NCI-H69 (cell line): ENCODE results near the gene KAZN.
A peak's percentile ranks its signal among the peaks of the same experiment; 100 is the strongest.

Source experiments
- DNase-seq: peaks from one replicate; lab custom pipeline; 2025; lab: John Stamatoyannopoulos, UW

The KAZN gene

GRCh38 chr1:15063783-15064182 lies 465.3 kb downstream of the KAZN start:
- DNase-seq, result no peak

- DNase-seq, result no peak
Measured at GRCh38 chr1:15064217-15064929, 465.9 kb downstream of the KAZN start.

GRCh38 chr1:15065291-15065690 lies 466.8 kb downstream of the KAZN start:
- DNase-seq, result no peak

- DNase-seq, result no peak
Measured at GRCh38 chr1:15065736-15066135, 467.3 kb downstream of the KAZN start.

- no peak for DNase-seq
Measured at GRCh38 chr1:15066191-15066590, 467.7 kb downstream of the KAZN start.

DNA sequence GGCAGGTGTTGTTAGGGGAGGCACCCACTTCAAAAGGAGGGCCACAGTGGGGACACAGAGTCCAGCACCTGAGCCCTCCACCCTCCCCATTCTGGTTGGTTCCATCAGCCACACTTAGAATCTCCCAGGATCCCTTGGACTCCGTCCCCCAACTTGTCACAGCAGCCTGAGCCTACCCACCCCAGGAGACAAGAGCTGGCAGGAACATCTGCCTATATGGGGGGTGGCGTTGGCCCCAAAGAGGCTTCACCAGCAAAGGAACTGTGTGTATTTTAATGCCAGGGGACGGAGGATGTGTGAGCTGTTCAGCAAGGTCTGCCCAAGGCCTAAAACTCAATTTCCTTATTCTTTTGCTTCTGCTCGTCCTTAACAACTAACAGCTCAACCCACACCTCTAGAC lies 468.7 kb downstream of the KAZN start:
- DNase-seq, result no peak

DNA sequence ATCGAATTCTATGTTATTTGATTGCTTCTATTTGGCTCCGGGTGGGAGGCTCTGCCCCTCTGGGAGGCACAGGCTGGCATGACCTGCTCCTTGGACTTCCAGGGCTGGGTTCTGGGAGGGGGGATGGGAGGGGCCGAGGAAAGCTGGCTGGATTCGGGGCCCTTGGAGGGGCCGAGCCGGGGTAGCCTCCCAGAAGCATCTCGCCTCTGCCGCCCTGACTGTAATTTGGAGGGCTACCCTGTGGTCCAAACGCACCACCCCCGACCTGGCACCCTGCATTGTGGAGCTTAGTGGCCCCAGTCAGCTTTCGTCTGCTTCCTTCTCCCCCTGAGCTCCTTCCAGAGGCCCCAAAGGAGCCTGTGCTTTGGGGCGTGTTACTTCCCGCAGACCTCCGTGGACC lies 469.7 kb downstream of the KAZN start:
- DNase-seq, result no peak

DNA sequence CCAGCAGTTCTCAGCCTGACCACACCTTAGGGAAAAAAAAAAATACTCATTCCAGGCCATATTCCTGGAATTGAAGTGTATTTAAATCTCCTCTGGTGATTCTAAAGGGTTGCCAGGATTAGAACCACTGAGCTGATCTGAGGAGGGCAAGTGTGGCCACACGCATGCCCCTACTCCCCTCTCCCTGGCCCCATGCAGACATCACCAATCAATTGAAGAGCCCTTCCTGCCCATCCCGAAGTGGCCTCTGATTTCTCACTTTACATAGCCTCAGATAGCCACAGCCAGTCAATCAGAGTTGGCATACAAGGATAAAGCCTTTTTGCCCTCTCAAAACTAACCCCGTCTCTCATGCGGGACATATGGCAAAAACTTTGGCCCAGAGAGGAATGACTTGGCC lies 470.5 kb downstream of the KAZN start:
- DNase-seq, result no peak

GRCh38 chr1:15070145-15070748 lies 471.8 kb downstream of the KAZN start:
- no peak for DNase-seq

GRCh38 chr1:15071936-15072335 lies 473.5 kb downstream of the KAZN start:
- DNase-seq, result no peak

- DNase-seq, result no peak
Measured at GRCh38 chr1:15073799-15074308, 475.4 kb downstream of the KAZN start.

- no peak for DNase-seq
Measured at GRCh38 chr1:15075175-15075574, 476.7 kb downstream of the KAZN start.

GRCh38 chr1:15075817-15076216 lies 477.3 kb downstream of the KAZN start:
- no peak for DNase-seq

DNA sequence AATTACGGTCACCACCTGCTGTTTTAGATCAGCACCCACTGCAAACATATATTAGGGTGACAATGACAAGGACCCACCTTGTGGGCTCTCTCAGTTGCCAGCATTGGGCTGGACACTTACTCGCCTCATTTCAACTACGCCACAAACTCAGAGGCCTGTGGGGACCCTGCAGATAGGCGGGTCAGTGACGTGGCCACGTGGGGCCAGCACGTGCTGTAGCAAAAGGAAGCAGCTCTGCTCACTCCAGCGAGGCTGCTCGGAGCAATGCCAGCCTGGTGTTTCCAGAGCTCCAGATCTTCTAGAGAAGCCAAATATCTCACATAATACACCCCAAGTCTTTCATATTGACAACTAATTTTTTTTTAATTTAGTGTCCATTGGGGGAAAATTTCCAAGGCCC lies 478.3 kb downstream of the KAZN start:
- DNase-seq, result no peak

DNA sequence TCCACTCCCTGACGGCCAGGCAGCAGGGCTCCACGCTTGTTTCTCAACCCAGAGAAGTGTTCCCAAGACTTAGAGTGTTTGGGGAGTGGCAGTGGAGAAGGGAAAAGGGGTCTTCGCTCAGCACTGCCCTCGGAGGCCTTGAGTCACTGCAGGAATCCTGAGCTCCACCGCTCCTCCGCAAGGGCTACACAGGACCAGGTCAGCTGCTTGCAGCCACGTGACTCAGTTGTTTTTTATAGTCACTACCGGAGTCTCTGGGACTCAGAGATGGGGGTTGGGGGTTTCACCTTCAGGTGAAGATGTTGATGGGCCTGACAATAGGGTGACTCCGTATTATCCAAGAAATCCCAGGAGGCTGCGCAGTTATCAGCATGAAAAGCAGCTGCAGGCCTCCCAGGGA lies 478.9 kb downstream of the KAZN start:
- DNase-seq, result no peak

DNA sequence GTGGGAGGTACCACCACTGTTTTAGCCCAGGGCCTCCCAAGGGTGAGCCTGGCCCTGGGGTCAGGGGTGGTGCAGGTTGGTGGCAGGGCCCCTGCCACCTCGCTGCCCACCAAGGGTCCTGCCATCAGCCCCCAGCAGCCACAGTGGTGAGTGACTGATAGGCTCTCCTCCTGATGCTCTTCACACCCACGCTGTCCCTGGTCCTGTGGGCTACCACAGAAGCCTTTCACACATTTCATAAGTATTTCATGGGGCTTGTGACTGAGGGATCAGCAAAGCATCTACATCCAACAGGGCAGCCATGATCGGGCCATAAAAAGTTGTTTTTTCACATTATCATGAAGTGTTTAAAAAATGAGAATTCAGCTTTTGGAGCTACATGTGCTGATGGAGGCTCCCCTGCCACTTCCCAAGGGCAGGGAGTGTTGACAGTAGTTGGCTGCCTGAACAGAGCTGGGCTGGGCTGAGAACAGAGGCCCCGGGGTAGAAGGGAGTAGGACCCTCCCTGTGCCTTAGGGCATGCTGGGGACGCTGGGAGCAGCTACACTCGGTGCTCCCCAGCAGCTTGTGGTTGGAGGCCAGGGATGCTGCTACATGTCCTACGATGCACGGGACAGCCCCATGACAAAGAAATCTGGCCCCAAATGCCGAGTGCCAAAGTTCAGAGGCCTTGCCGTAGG lies 482.0 kb downstream of the KAZN start:
- DNase-seq, result no peak

- DNase-seq, result no peak
Measured at GRCh38 chr1:15081102-15081501, 482.6 kb downstream of the KAZN start.

DNA sequence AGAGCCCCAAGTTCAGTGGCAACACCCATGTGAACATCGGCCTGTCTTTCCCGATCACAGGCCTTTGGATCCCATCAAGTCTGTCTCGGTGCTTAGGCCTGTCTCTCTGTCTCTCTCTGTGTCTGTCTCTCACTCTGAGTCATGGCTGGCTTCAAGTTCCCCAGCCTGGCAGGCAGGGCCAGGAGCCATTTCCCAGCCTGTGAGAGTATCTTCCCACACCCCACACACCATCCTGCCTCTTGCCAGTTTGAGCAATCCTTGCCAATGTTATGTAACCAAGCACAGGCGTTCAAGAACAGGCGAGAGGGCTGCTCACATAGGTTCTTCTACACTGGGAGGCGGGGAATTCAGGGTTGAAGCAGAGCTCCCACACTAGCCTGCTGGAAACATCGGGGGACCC lies 485.1 kb downstream of the KAZN start:
- no peak for DNase-seq

DNA sequence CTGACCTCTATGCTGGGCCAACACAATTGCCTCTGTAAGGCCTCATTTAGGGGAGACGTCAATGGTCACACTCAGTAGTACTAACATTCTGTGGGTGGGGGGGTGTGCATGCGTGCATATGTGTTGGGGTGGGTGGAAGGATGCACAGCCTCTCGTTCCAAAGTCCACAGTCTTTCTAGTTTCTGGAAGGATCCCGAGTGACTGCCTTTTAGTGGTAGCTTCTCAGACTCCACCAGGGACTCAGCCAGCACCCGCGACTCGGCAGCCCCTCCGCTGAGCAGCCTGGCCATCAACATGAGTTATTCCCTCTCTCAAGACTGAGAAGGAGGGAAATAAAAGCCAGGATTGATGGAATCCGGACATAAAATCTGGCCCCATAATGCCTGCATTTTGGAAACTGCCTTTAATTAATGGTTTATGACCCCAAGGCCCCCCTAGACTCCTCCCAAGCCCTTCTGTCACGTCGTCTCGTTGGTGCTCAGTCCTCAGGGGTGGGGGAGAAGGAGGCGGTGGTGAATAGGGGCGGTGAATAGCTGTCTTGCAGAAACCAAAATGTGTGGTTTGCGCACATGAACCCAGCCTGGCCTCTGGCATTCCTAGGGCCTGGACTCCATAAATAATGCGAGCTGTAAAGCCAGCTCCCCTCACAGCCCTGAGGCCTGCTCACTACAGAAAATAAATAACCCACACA lies 489.9 kb downstream of the KAZN start:
- no peak for DNase-seq

GRCh38 chr1:15089258-15089992 lies 490.9 kb downstream of the KAZN start:
- DNase-seq, result no peak

DNA sequence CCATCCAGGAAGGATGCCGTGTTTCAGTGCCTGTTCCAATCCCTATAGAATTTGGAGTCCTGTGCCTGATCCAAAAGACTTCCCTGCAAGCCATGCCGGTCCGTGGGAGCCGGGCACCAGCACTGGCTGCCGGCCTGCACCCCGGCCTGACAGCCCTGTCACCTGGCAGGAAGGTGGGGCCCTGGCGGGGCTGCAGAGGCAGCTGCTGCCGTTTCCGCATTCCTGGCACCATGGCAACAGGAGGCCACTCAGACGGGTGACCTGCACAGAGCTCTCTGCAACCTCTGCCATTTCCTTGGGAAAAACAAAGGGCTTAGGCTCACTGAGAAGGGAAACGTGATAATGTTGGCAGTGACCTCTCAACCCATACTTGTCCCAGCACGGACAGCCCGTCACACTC lies 491.9 kb downstream of the KAZN start:
- DNase-seq, result peak; percentile 75

GRCh38 chr1:15094056-15094455 lies 495.6 kb downstream of the KAZN start:
- DNase-seq, result no peak
